Epithelial cell of prostate (primary cell): Measurements from ENCODE around the gene EDEM3.
"Not testable (repeated sequence)": the region's sequence is repeated elsewhere in the genome, so short reads cannot be mapped to it uniquely, and the experiment has no call there.

Source experiments
- DNase-seq: peaks from one replicate; pipeline ENCODE4 v3.0.0-alpha.2; 2011; ENCODE audit warnings: low read depth, low spot score
- H3K27ac ChIP-seq: fragments of 450-650 bp; 2 replicates; pipeline ENCODE4 v1.5.1; 2017; ENCODE audit warnings: mild to moderate bottlenecking

The EDEM3 gene

DNA sequence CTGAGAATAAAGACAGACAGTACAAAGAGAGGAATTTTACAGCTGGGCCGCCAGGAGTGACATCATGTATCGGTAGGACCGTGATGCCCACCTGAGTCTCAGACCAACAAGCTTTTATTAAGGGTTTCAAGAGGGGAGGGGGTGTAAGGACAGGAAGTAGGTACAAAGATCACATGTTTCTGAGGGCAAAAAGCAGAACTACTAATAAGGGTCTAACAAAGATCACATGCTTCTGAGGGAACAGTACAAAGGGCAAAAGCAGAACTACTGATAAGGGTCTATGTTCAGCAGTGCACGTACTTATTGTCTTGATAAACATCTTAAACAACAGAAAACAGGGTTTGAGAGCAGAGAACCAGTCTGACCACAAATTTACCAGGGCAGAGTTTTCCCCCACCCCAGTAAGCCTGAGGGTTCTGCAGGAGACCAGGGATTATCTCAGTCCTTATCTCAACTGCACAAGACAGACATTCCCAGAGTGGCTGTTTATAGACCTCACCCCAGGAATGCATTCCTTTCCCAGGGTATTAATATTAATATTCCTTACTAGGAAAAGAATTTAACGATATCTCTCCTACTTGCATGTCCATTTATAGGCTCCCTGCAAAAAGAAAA is 73.9 kb downstream of the EDEM3 start:
- DNase-seq, H3K27ac ChIP-seq: not testable (repeated sequence)

DNA sequence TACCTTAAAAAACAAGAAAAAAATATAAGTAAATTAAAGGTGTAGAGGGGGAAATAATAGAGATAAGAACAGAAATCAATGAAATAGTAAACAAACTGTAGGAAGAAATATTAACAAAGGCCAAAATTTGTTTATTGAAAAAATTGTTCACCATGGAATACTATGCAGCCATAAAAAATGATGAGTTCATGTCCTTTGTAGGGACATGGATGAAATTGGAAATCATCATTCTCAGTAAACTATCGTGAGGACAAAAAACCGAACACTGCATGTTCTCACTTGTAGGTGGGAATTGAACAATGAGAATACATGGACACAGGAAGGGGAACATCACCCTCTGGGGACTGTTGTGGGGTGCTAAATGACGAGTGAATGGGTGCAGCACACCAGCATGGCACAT is 75.2 kb downstream of the EDEM3 start:
- DNase-seq, H3K27ac ChIP-seq: not testable (repeated sequence)

DNA sequence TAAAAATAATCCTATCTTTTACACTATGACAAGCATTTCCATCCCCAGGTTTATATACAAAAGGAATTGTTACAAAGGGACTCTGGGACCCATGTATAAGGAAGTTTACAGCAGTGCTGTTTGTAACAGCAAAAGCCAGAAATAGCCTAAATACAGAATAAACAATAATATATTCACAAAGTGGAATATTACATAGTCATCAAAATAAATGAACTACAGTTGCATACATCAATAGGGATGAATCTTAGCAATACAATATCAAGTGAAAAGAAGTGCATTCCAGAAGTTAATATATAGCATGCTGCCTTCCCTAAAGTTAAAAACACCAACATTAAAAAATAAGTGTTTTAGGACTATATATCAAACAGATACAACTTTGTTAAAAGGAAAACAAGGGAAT is 77.3 kb downstream of the EDEM3 start:
- DNase-seq: no peak
- no peak overlapping the region for H3K27ac ChIP-seq

DNA sequence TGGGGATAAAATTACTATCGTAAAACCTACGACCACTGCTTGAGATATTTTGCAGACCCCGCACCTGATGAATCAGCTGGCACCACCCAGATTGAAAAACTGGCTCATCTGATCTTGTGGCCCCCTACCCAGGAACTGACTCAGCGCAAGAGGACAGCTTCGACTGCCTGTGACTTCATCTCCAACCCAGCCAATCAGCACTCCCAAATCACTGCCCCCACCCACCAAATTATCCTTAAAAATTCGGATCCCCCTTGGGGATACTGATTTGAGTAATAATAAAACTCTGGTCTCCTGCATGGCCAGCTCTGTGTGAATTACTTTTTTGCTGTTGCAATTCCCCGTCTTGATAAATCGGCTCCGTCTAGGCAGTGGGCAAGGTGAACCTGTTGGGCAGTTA is 81.4 kb downstream of the EDEM3 start:
- no peak overlapping the region for H3K27ac ChIP-seq
- no peak for DNase-seq

DNA sequence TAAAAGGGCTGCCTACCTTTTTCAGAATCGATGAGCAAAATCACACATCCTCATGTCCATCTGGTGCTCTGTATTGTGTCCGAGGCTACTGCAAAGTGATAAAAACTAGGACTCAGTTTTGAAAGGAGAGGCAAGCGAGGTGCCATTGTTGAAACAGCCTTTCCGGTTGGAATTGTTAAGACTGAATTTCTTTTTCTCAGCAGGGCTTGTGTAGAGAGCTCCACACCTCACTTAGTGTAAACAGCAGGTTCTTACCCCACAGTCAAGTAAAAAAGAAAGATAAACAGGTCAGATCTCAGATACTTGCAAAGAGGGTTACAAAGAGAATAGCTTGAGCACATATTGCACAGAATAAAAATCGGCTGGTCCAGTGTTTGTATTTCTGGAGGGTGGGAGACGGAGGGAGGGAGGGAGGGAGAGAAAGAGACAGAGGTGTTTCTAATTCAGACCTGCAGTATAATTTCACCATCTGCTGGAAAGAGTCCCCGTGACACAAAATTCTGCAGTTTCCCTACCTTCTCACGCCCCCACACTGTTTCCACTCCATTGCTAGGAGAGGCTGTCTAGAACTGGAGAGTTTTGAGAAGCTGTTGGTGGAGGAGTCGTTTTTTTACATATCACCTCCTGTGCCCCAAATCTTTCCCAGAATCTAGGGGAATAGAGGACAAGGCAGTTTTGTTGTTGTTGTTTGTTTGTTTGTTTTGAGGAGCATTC is 82.5 kb downstream of the EDEM3 start:
- no peak for DNase-seq
- H3K27ac ChIP-seq: no peak overlapping the region

DNA sequence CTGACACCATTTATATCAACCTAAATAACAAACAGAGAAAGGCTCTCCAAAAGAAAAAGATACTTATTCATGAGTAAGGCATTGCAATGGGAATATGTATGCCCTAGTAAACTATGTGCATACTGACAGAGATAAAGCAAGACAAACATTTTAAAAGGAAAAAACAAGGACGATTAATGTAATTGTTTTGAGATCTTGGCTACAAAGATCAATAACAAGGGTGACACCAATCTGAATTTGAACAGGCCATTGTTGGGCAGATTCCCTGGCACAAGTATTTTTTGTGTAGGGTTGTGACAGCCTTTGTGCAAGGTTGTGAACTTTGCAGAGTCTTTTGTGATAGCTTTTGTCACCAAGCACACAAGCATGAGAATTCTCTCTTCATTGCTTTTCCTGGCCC is 85.3 kb downstream of the EDEM3 start:
- no peak overlapping the region for H3K27ac ChIP-seq
- no peak for DNase-seq

DNA sequence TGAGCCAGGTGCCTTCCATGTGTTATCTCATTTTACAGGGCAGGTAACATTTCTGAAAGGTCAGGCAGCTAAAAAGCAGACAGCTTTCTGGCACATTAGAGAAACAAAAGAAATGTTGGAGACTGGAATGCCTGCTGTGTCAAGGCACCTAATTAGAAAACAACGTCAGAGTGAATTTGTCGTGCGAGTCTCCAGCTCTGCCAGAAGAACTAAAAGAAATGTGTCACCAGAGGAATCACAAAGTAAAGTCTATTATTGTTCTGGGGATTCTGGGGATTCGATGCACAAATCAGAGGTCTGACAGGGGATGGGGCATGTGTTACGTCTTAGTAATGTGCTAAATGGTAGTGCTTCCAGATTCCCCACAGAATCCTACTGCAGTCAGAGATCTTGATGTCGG is 89.3 kb downstream of the EDEM3 start:
- no peak for DNase-seq
- H3K27ac ChIP-seq: no peak overlapping the region

DNA sequence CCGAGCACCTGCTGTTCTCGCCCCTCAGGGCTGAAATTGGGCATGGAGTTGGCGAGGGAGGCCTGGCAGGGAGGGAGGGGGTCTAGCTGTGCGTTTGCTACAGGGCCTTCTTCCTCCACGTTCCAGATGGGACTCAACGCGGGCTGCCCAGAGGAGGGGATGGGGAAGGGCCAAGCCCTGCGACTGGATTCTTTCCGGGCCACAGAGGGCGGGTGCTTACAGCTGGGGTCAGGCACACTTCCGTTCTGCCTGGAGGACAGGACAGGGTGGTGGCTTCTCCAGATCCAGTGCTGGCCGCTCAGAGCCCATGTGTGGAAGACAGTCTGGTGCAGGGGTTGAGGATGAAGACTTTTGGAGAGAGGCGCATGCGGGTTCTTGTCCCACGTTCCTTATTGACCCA is 90.0 kb downstream of the EDEM3 start:
- no peak for DNase-seq
- H3K27ac ChIP-seq: no peak overlapping the region

DNA sequence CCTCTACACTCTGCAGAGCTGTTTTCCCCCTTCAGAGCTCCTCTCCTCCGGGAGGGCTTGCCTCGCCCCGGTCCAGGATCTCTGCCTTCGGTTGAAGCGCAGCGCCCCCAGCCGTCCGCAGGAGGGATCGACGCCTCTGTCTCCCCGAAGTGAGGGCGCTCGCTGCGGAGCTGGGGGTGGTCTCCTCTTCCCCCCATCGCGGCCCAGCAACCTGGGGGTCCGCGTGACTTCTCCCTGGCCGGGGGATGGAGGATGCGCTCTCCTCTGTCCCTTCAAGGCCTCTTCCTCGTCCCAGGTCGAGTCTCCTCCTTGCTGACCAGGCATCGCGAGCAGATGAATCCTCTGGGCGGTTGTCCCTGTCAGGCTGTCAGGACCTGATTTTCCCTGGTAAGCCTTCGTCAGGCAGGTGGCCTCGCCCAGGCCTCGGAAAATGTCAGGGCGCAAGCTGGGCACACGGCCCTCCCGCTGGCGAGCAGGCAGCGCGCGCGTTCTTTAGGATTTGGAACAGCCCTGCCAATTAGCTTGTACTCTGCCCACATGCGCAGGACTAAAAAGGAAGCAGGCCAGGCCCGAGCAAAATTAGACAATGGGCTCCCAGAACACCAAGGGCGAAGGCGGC is 90.5 kb downstream of the EDEM3 start:
- H3K27ac ChIP-seq: no peak overlapping the region
- DNase-seq: no peak

DNA sequence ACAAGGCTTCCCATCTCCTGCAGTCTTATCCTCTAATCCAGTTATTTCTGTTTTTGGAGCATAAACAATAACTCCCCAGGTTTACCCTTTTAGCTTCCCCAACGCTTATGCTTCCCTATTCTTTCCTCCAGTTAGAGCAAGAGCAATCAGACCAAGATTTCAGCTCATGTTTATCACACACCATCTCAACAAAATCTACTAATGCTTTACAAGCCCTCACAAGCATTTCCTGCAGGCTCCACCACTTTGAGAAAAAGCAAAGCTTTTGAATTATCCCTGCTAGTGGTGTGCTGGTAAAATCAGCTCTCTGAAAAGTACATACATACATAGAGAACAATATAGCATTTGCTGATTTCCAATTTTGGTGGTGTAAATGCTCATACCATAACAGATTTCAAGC is 92.9 kb downstream of the EDEM3 start:
- no peak overlapping the region for H3K27ac ChIP-seq
- no peak for DNase-seq

DNA sequence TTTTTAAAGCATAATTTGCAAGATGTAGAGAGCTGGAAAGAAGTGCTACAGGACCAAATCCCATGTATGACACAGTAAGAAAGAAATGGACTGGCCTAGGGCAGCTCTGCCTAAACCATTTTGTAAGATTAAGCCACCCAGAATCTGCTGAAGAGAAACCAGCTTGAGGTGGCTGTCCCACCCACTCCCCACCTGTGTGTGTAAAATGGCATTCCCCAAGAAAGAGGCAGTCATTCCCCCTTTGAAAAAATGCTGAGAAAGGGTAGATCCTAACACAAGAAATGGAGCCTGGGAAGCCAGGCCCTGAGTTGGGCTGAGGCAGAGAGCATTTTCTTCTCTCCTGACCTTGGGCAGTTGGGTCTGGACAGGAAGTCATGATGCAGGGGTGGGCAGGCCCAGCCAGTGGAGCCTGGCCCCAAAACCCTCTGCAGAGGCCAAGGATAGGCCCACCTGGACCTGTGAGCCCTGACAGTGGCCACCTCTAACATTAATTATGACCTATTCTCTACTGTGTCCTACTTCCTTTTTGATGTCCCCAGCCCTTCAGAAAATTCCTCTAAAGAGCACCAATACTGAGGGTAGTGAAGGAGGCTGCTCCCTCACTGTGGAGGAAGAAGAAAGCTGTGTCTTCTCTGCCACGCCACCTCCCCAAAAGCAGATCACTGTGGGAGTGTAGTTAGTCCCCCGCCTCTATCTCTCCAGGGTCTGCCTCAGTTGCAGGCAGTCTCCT is 94.0 kb downstream of the EDEM3 start:
- DNase-seq: no peak

DNA sequence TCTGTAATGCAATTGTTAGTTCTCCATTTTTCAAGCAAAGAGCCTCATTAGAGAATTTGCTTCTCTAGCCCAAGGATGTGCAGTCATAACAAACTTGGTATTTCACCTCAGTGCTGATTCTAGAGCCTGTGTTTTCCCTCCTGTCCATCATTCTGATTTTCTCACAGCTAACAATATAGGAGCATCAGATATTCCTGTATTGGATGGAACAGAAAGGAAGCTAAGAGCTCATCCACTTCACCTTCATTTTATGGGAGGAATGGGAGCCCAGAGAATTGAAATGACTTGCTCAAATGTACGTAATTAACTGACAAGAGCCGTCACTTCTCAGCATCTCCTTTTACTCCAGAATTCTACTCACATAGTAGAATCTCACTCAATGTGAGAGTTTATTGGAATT is 96.6 kb downstream of the EDEM3 start:
- H3K27ac ChIP-seq: no peak overlapping the region
- DNase-seq: no peak

More for the DNA sequence above, 94.0 kb downstream of the EDEM3 start:
- no peak overlapping the region for H3K27ac ChIP-seq

DNA sequence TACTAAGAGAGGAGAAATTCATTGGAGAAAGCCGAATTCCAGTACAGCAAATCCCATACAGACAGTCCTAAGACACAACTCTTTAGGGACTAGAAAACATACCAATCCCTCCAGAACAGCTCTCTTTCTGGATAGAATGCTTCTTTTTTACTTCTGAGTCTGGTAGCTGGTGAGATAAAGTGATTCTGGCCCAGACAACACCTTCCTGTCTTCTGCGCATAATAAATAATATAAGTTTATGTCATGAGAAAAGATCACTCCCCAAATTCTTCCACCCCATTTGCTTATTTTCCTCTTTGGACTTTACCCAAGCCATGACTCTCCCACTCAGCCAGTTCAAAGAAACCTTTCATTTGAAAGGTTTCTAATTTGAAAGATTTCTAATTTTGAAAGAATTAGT is 98.4 kb downstream of the EDEM3 start:
- DNase-seq: no peak
- no peak overlapping the region for H3K27ac ChIP-seq

DNA sequence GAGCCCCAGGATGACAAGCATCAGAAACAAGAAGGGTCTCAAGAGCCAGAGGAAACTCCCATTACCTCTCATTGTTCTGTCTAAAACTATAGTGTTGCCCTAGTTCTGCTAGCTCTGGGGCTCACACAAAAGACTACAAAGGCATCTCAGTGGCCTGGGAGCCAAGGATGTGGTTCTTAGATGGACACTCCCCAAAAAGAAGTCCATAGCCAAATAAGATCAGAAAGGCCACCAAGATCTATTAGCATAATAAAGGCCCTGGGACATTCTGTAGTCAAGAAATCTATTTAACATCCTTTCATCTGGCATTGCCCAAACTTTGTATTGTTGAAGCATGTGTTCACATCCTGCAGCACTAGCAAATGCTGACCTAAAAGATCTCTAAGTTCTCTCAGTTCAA is 99.5 kb downstream of the EDEM3 start:
- H3K27ac ChIP-seq: no peak overlapping the region
- no peak for DNase-seq

DNA sequence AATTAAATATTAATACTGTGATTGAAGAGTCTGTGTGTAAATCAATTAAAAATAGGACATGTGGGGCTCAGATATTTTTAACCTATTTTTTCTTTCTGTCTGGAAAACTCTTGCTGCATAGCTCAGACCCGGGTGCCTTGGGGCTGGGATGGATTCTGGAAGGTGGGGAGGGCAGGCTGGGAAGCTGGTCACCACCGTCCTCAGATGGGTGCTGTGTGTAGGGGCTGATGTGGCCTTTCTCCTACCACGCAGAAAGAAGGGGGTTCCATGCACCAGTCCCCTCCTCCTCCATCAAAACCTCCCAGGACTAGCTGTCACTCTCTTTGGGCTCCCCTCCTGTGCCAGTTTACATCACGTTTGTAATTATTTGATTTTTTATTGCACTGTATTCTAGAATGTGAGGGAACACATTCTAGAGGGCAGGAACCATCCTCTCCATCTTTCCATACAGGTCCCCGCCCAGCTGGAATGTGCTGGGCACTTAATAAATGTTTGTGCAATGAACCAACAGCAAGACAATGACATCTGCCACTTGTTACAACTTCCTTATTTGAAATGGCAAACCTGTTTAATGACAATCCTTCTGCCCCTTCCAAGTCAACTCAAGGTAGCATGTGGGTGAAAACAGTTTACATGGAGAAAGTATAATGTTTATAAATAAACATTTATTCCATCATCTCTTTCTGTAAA is 104.3 kb downstream of the EDEM3 start:
- DNase-seq: no peak
- no peak overlapping the region for H3K27ac ChIP-seq

DNA sequence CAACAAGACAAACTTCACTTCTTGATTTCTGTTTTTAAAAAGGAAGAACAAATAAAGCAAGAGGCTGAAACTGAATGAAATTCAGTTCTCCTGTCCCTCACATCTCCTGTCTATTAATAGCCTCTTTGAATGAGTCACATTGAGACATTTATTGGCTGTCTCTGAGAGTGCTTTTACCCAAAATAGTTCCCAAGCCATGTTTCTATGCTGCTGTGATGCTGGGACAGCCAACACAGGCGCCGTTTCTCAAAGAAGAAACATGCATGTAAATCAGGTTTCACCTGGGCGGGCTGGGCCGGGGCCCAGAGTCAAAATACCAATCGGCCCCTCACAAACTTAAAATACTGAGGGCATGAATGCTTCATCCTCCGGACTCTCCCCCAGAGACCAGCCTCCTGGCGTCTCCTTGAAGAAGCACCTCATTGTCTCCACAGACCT is 105.2 kb downstream of the EDEM3 start:
- H3K27ac ChIP-seq: no peak overlapping the region
- no peak for DNase-seq

DNA sequence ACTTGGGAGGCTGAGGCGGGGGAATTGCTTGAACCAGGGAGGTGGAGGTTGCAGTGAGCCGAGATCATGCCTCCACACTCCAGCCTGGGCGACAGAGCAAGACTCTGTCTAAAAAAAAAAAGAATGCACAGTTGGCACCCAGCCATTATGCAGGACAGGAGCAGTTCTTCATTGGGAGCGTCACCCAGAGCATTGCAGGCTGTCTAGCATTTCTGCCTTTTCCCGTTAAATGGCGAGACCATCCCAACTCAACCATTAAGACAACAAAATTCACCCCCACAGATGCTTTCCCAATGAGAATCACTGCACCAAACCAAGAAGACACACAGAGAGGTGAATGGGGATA is 105.8 kb downstream of the EDEM3 start:
- DNase-seq: no peak
- H3K27ac ChIP-seq: no peak overlapping the region

DNA sequence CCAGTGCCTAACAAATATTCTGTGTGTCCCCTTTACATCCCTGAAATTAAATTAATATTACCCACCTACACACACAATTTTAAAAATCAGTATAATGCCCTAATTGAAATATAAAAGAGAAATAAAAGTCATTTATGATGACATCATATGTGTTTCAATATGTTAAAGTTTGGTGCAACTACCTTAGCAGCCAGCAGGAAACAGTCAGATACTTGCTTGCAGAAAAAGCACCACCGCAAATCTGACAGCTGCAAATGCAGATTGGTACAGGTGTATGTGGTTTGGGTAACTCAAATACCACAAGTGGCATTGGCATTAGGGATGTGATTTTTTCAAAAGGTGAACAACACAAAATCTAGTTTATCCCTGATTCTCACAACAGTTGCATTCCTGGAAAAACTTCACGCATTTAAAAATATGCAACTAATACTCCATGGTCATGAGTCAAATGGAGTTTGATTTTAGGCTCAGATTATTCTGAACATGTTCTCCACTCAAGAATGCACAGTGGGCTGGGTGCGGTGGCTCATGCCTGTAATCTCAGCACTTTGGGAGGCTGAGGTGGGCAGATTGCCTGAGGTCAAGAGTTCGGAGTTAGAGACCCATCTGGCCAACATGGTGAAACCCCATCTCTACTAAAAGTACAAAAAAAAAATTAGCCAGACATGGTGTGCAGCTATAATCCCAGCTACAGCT is 106.3 kb downstream of the EDEM3 start:
- DNase-seq: no peak
- no peak overlapping the region for H3K27ac ChIP-seq

DNA sequence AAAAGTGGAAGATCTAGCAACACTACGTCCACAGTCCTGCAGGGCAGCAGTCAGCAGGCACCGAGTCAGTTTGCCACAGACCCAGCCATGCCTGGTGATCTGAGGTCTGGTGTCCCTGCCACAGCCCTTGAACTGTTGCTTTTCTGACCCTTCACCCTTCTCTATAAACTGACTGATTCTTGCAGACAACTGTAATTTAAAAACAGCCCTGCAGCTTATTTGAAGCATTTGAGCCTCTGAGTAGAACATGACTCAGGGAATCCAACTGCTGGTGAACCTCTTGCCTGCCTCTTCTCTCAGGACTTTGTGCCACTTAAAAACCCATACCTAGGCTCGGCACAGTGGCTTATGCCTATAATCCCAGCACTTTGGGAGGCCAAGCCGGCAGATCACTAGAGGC is 107.2 kb downstream of the EDEM3 start:
- DNase-seq: no peak
- no peak overlapping the region for H3K27ac ChIP-seq

DNA sequence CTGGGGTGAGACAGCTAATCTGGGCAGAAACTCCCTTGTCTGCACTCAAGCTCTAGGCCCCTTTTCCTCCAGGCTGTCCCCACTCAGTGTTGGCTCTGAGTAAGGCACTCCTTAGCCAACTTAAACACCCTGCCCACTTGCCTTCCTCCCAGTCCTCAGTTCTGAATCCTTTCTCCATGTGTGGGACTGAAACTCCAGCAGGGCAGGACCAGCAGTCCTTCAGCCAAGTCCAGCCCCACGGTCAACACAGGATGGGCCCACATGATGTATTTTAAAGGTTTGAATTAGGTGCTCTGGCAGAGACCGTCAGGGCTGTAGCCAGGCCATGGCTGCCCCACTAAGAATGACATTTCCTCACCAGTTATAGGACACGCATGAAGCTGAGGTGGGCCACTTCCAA is 107.8 kb downstream of the EDEM3 start:
- no peak overlapping the region for H3K27ac ChIP-seq
- no peak for DNase-seq
